ENCODE data around the gene C6orf89. TPM values are rescaled to one million over a fixed set of nuclear protein-coding genes. Genes with fewer than 3 reads are reported as not detected.
"Not testable (repeated sequence)": the region's sequence is repeated elsewhere in the genome, so short reads cannot be mapped to it uniquely, and the experiment has no call there.

C6orf89 gene
- total RNA-seq, 1 donor from 2014 or later, result 54.7 TPM

DNA sequence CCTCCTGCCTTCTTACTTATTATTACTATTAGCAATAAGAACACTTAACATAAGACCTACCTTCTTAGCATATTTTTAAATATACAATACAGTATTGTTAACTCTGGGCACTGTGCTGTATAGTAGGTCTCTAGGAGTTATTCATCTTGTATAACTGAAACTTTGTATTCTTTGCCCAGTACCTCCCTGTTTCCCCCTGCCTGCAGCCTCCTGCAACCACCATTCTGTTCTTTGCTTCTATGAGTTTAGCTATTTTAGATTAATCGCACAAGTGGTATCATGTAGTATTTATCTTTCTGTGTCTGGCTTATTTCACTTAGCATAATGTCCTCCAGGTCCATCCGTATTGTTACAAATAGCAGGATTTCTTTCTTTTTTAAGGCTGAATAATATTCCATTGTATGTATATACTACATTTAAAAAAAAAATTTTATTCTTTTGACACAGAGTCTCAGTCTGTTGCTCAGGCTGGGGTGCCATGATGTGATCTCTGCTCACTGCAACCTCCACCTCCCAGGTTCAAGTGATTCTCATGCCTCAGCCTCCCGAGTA is 4.4 kb downstream of the C6orf89 start:
- DNase-seq, result no peak
- no peak overlapping the region for H3K4me3 ChIP-seq
- no peaks in the 10 kb centered on the region for H3K9me3 ChIP-seq
- TF ChIP-seq, protein P1, sequence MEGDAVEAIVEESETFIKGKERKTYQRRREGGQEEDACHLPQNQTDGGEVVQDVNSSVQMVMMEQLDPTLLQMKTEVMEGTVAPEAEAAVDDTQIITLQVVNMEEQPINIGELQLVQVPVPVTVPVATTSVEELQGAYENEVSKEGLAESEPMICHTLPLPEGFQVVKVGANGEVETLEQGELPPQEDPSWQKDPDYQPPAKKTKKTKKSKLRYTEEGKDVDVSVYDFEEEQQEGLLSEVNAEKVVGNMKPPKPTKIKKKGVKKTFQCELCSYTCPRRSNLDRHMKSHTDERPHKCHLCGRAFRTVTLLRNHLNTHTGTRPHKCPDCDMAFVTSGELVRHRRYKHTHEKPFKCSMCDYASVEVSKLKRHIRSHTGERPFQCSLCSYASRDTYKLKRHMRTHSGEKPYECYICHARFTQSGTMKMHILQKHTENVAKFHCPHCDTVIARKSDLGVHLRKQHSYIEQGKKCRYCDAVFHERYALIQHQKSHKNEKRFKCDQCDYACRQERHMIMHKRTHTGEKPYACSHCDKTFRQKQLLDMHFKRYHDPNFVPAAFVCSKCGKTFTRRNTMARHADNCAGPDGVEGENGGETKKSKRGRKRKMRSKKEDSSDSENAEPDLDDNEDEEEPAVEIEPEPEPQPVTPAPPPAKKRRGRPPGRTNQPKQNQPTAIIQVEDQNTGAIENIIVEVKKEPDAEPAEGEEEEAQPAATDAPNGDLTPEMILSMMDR (IDR thresholded peaks at IDR 0.05), result no peak
- no peaks in the 10 kb centered on the region for H3K27me3 ChIP-seq (ENCODE audit: low read depth)
- intact Hi-C loops (cut with DNase I), result no loop called here
- peaks cover 28% of the 10 kb centered on the region for H3K36me3 ChIP-seq
- H3K27ac ChIP-seq, result no peak overlapping the region
- ATAC-seq, result no peak
- H3K4me1 ChIP-seq, result peaks cover 22% of the 10 kb centered on the region

DNA sequence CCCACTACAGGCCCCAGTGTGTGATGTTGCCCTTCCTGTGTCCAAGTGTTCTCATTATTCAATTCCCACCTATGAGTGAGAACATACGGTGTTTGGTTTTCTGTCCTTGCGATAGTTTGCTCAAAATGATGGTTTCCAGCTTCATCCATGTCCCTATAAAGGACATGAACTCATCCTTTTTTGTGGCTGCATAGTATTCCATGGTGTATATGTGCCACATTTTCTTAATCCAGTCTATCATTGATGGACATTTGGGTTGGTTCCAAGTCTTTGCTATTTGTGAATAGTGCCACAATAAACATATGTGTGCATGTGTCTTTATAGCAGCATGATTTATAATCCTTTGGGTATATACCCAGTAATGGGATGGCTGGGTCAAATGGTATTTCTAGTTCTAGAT is 5.4 kb downstream of the C6orf89 start:
- DNase-seq; intact Hi-C loops (cut with DNase I); H3K27ac ChIP-seq; ATAC-seq; H3K27me3 ChIP-seq (ENCODE audit: low read depth); H3K4me3 ChIP-seq; H3K9me3 ChIP-seq: not testable (repeated sequence)
- peaks cover 36% of the 10 kb centered on the region for H3K36me3 ChIP-seq
- H3K4me1 ChIP-seq, result peaks cover 19% of the 10 kb centered on the region

DNA sequence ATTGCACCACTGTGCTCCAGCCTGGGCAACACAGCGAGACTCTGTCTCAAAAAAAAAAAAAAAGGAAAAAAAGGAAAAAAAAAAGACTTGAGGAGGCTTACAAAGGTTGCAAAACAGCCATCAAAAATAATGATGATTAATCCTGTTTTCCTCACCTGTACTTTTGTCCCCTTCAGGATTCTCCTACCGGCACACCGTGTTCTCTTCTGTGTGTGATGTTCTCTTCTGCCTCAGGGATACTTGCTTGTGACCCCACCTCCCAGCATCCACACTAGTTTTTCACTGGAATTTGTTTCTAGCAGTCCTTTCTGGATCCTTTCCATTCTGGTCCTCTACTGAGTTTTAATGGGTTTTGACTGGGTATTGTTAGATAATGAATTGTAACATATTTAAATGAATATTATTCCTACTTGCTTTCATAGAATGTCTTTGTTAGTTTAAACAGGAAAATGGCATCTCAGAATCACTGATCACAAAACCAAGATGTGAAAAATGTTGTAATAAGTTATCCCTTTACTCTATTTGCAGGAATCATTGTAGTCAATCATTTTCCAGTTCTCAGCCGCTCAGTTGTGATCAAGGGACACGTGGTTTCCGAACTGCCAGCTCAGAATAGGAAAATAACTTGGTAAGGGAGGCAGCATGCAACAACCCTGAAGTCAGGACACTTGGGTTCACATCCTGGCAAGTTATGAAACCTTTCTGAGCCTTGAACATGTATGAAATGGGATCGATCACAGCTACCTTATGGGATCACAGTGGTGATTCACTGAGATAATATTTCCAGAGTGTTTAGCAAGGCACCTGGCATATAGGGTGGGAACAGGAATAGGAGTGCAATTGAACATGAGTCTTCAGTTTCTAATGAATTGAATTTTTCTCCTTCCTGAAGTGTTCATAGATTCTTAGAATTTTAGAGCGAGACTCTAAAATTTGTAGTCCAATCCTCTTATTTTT is 8.5 kb downstream of the C6orf89 start:
- TF ChIP-seq, protein P1 (IDR thresholded peaks at IDR 0.05), result no peak
- no peak for DNase-seq
- Histone ChIP-seq H3K36me3 (peaks cover 51% of the 10 kb centered on the region), H3K9me3 (no peaks in the 10 kb centered on the region), H3K4me3 (no peak overlapping the region), H3K27ac (no peak overlapping the region), H3K4me1 (no peaks in the 10 kb centered on the region), H3K27me3 (ENCODE audit: low read depth) (no peaks in the 10 kb centered on the region)
- ATAC-seq, result no peak
- intact Hi-C loops (cut with DNase I), result no loop called here

DNA sequence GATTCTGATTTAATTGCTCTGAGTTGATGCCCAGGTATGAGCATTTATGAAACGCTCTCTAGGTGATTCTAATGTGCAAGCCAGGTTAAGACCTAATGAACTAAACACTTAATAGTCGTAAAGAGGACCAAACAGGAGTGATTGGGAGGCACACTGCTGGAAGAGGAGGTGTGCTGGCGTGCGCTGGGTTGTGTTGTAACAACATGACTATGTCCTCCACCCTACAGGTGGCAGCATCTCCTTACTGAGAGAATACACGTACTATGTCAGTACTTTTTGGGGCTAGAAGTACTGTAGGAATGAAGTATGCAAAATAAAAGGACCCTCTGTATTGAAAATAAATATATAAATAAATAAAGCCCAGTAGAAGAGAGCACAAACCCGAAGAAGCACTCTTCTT is 11.9 kb downstream of the C6orf89 start:
- peak in 1 of 2 donors; percentile 69 for ATAC-seq
- intact Hi-C loops (cut with DNase I), result no loop called here
- peaks cover 78% of the 10 kb centered on the region for H3K36me3 ChIP-seq

DNA sequence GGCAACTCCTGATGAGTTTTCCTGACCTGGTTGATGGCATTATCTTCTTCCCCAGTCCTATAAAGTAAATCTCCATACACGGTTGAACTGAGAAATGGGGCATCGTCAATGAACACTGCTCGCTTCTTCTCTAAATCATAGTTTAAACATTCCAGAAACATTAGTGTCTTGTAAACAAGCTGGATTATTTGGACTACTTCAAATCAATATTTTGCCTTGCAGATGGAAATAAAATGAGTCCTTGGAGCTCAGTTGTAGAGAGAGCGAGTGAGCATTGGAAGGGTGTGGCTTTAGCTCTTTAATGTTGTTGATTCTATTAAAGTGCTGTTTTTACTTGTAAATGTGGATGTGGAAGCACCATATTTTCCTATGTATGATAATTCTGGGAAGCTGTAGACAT is 18.4 kb downstream of the C6orf89 start:
- intact Hi-C loops (cut with DNase I), result no loop called here
- Histone ChIP-seq H3K4me3 (no peak overlapping the region), H3K27me3 (ENCODE audit: low read depth) (no peaks in the 10 kb centered on the region), H3K36me3 (peaks cover 81% of the 10 kb centered on the region), H3K9me3 (no peaks in the 10 kb centered on the region), H3K4me1 (peaks cover 14% of the 10 kb centered on the region), H3K27ac (no peak overlapping the region)
- no peak for DNase-seq
- TF ChIP-seq, protein P1 (IDR thresholded peaks at IDR 0.05), result no peak
- no peak for ATAC-seq

More for the DNA sequence above, 11.9 kb downstream of the C6orf89 start:
- H3K4me3 ChIP-seq, result no peak overlapping the region
- H3K4me1 ChIP-seq, result no peaks in the 10 kb centered on the region
- TF ChIP-seq, protein P1 (IDR thresholded peaks at IDR 0.05), result no peak
- no peaks in the 10 kb centered on the region for H3K9me3 ChIP-seq
- no peaks in the 10 kb centered on the region for H3K27me3 ChIP-seq (ENCODE audit: low read depth)
- DNase-seq, result no peak
- no peak overlapping the region for H3K27ac ChIP-seq
